AG10803 (cell line): ENCODE measurements around the gene MRGPRX2.

Source experiments
- DNase-seq: peaks from one replicate; pipeline ENCODE4 v3.0.0; 2010; ENCODE audit warnings: low read depth
- H3K4me3 ChIP-seq: 2 replicates; pipeline ENCODE4 v1.5.1; 2011; ENCODE audit warnings: mild to moderate bottlenecking, low read length, control low read depth
- TF ChIP-seq, protein P1 (sequence below): conservative IDR thresholded peaks from 2 replicates; pipeline ENCODE4 v1.5.1; 2011; ENCODE audit warnings: mild to moderate bottlenecking, low read length, control low read depth, inconsistent platforms

The MRGPRX2 gene

DNA sequence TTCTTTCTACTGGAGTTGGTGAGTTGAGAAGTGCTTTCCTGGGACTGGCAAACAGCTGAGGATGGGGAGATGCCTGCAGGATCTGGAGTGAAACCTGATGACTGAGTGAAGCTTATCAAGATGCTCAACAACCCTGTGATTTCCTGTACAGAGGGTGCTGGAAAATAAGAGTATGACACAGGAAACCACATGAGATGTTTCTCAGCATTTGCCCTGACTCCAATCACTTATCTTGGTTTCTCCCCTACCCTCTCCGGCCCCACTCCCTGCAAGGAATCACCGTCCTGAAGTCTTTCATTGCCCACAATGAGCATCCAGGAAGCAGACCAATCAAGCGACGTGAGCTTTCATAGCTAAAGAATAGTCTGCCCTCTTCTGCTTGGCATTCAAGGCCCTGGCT, at the start of gene MRGPRX2:
Gene MRGPRX2, minus strand, starts transcription at position 89 of the 400 bp plus-strand sequence. CDS start 4,315 bp downstream, outside the sequence.
- DNase-seq: no peak
- TF ChIP-seq, protein P1, sequence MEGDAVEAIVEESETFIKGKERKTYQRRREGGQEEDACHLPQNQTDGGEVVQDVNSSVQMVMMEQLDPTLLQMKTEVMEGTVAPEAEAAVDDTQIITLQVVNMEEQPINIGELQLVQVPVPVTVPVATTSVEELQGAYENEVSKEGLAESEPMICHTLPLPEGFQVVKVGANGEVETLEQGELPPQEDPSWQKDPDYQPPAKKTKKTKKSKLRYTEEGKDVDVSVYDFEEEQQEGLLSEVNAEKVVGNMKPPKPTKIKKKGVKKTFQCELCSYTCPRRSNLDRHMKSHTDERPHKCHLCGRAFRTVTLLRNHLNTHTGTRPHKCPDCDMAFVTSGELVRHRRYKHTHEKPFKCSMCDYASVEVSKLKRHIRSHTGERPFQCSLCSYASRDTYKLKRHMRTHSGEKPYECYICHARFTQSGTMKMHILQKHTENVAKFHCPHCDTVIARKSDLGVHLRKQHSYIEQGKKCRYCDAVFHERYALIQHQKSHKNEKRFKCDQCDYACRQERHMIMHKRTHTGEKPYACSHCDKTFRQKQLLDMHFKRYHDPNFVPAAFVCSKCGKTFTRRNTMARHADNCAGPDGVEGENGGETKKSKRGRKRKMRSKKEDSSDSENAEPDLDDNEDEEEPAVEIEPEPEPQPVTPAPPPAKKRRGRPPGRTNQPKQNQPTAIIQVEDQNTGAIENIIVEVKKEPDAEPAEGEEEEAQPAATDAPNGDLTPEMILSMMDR: no peak
- H3K4me3 ChIP-seq: no peak within 1 kb of the TSS

DNA sequence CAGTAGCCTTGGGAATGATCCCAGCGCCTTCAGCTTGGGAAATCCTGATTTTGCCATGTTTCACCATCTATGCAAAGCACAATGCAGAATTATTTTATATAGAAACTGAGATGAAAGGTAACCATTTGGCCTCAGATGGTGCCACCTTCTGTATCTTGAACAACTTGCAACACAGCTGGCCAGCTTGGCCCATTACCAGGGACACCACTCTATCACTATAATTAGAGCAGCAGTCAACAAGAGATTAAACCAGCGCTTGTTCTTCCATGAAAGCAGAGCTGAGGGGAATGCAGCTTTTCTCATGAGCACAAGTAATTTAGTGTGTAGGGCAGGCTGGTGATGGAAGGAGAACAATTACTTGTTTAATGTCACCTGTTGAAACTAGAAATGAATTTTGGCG, 49.8 kb upstream of the MRGPRX2 start:
- DNase-seq: no peak
- TF ChIP-seq, protein P1: no peak

DNA sequence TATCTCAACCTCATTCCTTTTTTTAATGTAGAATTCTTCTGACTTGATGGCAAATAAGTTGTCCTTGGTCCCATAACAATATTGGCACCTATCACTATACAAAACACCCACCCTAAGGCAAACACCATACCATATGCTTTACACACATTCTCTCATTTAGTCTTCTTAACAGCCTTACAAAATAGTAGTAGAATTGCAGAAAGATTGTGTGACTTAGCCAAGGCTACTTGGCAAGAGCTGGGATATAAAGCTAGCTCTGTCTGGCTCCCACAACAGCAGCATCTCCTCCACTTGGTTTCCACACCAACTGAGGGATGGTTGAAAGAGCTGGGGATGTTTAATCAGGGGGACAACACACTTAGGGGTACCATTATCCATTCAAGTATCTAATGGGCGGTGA, 46.6 kb upstream of the MRGPRX2 start:
- TF ChIP-seq, protein P1: no peak
- no peak for DNase-seq
- no peak overlapping the region for H3K4me3 ChIP-seq

More for the DNA sequence above, 49.8 kb upstream of the MRGPRX2 start:
- no peak overlapping the region for H3K4me3 ChIP-seq

DNA sequence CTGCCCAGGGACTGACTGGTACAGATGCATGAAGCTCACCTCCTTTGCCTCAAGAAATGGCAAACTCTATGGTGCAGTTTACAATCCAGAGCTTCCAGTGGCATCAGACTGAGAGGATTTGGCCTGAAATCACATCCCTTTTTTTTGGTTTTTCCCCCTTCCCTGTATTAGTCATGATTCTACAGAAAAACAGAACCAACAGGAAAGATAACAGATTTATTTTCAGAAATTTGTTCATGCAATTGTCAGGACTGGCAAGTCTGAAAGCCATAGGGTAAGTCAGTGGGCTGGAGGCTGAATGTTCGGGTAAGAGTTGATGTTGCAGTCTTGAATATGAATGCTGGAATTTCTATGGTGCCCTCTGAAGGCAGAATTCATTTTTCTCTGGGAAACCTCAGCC, 44.5 kb upstream of the MRGPRX2 start:
- DNase-seq: no peak
- TF ChIP-seq, protein P1: no peak
- H3K4me3 ChIP-seq: no peak overlapping the region

DNA sequence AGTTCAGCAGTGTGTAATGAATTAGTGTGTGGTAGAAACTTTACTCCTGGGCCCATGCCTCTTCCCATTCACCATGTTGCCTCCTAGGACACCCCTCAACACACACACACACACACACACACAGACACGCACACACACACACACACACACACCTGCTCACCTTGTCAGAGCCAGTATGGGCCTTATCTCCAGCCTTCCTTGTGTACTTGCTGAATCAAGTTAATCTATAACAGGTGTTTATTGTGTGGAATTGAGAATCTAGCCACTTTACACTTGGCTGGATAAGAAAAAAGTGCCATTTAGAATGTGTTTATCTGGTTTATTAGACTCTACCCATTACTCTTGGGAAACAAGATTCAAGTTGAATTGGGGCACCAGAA, 42.0 kb upstream of the MRGPRX2 start:
- no peak overlapping the region for H3K4me3 ChIP-seq
- TF ChIP-seq, protein P1: no peak
- no peak for DNase-seq

DNA sequence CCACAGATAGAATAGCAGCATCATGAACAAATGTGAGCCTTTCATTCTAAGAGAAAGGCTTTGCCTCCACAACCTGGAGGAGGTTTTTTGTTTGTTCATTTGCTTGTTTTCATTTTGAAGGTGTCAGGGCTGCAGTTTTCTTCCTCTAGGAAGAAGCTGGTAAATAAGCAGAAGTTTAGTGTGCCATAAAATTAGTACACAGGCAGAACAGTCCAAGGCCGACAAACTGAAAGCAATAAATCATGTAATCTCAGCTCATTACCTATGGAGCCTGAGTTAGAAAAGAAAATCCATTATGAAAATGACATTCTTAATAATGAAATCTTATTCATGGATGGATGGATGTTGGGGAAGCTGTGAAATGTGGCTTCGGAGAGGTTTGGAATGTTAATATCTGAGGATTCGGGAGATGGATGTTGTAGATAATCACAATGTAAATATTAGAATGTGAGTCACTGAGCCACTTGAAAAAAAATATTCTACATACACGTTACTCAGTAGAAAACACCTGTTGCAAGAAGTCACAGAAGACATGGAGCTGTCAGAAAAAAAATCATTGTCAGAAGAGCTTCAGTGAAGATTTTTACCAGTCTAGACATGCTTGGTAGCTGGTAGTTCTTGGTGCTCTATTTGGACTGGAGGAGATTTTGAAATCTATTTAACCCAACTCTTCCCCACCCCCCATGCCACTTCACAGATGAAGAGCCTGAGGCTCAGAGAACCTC, 41.4 kb upstream of the MRGPRX2 start:
- DNase-seq: no peak

DNA sequence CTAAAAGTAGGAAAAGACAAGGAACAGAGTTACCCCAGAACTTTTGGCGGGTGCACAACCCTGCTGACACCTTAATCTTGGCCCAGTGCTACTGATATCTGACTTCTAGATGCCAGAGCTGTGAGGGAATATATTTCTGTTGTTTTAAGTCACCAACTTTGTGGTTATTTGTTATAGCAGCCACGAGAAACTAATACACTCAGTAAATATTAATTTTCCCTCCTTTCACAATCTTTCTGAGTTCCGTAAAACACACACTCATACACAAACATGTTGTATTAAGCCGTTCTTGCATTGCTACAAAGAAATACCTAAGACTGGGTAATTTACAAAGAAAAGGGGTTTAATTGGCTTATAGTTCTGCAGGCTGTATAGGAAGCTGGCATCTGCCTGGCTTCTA, 40.4 kb upstream of the MRGPRX2 start:
- H3K4me3 ChIP-seq: no peak overlapping the region
- DNase-seq: no peak
- TF ChIP-seq, protein P1: no peak

More for the DNA sequence above, 41.4 kb upstream of the MRGPRX2 start:
- TF ChIP-seq, protein P1: no peak
- H3K4me3 ChIP-seq: no peak overlapping the region
